GDM1 (cell line): Measurements from ENCODE around the gene ABCB6.

Experiments used
- DNase-seq: peaks from one replicate; lab custom pipeline; 2025; lab: John Stamatoyannopoulos, UW

The ABCB6 gene

DNA sequence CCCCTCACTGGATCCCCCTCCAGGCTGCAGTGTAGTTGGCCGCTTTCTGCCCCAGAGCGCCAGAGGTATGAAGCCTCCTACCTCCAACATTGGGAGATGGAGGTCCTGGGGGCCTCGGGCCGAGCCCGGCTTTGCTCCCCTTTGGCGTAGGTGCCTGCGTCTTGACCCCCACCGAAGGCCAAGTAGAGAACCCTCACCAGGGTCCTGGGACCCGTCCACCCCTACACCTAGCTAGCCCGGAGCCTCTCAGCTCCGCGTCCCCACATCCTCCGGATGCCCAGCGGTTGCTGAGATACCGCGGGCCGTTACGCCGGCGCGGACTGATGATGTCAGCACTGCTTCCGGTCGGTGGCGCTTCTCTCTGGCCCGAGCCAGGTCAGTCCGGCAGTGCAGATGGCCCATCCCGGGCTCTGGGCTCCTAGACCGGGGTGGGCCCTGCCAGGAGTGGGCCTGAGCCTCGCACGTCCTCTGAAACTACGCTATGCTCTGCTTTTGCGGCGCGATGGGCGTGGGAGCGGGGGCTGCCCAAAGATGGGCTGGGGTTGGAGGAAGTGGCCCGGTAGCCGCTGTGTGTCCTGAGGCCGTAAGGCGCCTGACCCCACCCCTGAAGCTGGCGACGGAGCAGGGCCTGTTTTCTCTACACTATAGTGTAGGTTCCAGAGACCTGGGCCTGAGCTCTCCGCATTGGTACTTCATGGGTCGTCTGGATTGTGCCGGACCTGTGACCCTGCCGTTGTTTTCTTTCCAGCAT, 26.6 kb upstream of the ABCB6 start, which contains the start of the genes GLB1L and STK16:
Gene GLB1L, minus strand, starts transcription at position 297 of the 751 bp plus-strand sequence. CDS start 1,871 bp downstream, outside the sequence.
Gene STK16, plus strand, starts transcription at position 332 of the 751 bp plus-strand sequence. CDS start 521 bp downstream, outside the sequence.
- DNase-seq, result peak; percentile 87

DNA sequence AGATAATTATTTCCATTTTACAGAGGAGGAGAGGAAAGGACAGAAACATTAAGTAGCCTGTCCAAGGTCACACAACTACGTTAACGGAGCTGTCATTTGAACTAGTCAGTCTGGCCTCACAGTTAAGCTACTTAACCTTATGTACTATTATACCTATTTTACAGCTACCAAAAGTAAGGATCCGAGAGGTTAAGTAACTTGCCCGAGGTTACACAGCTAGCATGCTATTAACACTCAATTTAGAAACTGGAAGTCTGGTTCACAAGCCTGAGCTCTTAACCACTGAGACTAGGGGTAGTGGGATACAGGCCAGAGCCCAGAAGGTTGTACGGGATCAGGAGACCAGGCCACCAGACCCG, 26.0 kb upstream of the ABCB6 start:
- no peak for DNase-seq

DNA sequence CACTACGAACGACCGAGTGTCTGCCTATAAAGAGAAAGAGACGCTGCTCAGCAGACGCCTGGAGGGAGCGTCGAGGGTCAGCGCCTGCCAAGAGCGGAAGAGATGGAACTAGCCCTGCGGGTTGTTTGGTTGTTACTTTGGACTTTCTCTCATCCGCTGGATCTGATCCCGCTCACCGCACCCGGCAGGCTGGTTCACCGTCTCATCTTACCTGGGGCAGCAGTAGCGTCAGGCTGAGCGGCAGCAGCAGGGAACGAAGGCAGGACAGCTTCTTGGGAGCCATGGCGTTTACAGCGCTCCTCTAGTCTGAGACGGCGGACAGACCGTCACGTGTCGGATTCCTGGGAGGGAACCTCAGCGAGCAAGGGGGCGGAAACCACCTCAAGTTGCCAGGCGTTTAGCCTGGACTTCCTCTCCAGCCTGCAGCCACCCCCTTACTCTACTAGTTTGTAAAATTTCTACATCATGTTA, 24.6 kb upstream of the ABCB6 start:
- no peak for DNase-seq

DNA sequence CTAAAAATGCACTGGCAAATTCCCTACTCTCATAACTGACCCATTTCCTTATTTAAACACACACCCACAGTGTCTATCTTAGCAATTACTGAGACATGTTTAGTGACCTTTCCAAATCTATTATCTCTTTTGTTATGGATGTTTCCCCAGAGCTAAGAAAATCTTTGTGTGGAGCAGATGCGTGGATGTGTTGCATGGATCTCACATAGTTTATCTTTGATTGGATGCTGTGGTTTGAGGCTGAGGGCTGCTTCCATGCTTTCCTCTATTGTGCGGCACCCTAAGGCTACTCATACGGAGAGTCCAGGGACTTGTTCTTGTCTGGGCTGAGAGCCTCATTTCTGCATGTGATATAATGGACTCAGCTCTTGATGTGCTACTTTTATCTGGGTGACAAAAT, 15.6 kb upstream of the ABCB6 start:
- DNase-seq, result no peak

DNA sequence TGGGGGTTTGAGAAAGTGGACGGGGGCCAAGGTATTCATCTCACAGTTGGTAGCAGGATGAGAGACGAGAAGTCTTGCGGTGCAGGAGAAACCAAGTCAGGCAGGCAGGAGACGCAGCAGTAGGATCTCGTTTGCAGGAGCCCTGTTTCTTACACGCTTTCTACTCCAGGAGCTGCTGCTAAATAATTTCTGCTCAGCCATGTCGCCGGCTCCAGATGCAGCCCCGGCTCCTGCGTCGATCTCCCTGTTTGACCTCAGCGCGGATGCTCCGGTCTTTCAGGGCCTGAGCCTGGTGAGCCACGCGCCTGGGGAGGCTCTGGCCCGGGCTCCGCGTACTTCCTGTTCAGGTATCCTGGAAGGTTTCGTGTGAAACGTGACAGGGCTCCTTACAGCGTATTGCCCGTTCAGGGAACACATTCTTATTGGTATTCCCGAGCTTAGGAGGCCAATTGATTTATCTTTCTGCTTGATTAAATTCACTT, 11.3 kb upstream of the ABCB6 start:
- DNase-seq, result no peak

DNA sequence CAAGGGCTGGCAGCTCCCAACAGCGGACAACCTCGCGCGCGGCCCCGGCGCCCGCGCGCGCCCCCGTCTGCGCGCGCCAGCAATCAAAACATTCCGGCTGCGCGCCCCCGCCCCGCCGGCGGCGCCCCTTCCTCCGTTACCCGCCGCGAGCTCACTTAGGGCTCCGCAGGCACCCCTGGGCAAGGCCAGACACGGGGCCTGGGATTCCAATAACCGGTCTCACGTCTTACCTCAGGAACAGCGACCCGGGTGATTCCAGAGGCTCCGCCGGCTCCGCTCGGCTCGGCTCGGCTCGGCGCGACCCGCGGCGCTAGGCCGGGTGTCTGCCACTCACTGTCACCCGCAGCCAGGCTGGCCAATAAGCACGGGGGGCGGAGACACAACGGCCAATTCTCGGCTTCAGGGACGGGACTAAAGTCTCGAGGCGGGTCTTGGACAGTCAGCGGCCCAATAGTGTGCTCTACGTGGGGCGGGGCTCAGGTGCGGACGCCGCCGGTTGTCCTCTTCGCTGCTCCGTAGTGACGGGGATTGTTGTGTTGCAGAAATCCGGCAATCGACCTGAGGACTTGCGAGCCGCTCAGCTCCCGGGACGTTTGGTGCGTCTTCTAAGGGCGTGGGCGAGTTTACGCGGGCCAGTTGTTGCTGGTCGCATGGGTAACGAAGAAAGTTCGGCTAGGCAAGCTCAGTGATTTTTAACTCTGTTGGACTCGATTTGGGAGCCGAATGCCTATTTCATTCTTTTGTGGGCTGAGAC, 10.7 kb upstream of the ABCB6 start, which contains the start of the genes ANKZF1 and ATG9A:
Gene ANKZF1, plus strand, starts transcription at position 502 of the 754 bp plus-strand sequence. CDS start 452 bp downstream, outside the sequence.
Gene ATG9A, minus strand, starts transcription at position 332 of the 754 bp plus-strand sequence. CDS start 1,612 bp downstream, outside the sequence.
- peak; percentile 98 for DNase-seq

DNA sequence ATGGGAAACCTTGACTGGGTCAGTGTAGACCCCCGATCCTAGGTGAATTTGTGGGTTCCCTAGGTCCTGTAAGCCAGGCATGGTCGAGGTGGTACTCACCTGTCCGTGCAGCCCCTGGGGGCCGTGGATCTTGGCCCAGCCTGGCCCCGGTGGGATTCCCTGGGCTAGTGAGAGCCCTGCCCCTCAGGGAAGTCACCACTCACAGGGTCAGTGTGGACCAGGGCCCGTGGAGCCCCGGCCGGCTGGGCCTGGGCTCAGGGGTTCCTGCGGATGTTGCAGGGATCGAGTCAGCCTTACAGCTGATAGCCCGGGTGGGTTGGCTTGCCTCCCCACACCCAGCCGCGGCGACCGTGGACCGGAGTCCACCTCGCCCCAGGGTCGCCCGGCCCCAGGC, 10.2 kb upstream of the ABCB6 start:
- no peak for DNase-seq

DNA sequence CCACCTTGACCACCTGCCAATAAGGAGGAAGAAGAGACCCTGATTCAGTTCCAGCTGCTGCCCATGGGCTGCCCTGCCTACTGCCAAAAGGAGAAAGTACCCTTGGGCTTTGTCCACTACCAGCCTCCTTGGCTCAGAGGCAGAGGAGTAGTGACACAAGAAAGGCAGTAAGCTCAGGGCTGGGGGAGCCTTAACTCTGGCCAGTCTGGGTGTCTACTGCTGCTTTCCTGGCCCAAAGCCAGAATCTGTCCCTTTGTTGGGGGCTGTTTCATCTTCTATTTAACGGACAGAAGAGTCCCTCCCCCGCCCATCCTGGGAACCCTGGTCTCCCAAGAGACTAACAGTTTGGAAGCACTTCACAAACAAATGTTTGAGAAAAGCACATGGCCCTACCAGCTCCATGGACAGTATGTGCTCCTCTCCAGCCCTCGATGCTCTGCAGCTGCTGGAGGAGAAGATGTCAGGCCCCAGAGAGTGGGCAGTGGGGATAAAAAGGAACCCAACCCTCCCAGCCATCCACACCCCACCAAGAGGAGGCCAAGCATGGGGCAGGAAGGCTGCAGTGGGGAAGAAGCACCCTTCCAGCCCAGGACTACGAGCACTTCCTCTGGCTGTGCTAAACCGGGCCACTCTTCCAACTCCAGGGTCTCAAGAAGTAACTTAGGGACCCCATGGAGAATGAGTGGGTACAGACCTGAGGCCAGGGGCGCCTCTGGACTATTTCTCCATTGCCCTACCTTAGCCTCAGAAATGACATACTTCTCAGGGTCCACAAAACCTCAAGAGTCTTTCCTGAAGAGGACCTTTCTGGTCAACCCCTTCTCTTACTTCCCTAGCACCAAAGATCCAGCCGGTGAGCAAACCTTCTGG, 9.5 kb upstream of the ABCB6 start:
- DNase-seq, result no peak

DNA sequence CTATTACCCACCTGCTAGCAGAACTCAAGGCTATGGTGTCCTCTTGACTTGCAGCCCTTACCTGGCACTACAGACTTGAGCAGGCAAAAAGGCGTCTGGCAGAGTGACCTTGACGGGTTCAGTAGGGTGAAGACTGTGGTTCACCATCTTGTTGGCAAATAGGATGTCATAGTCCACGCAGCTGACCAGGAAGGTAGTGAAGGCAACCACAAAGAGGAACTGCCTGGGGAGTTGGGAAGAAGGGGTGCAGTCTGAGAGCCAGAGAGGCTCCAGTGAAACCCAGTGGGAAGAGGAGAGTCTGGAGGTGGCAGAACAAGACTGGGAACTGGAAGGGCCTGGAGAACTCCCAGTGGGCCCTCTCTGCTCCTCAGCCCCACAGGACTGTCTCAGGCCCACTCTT, 6.6 kb upstream of the ABCB6 start:
- DNase-seq, result peak; percentile 19

DNA sequence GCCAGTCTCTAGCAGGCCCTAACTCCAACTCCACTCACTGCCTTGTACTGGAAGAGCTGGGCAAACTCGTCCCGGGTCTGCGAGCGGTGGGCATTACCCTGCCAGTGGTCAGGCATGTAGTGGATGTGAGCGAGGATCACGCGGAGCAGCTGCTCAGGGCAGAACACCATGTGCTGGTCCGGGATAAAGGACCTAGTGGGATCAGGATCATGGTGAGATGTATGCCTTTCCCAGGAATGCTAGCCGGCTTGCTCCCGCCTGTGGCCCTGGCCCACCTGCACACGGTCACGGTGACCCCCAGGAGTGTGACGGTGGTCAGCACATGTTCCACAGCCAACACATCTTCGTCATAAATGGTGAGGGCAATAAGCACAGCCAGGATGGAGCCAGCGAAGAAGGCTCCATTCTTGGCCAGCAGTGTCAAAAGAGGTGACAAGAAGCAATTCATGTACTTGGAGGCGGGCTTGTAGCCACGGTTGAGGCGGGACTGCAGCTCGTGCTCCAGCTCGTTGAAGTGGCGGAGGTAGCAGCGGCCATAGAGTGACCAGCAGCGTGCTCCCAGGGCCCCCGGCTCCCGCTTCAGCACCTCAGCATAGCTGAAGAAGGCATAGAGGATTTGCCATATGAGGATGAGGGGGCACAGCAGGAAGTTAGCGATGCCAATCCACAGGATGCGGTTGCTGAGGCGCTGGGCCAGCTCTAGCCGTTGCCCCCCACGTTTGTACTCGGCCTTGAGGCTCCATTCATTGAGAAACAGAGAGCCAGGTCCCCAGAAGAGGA, 5.3 kb upstream of the ABCB6 start:
- no peak for DNase-seq

DNA sequence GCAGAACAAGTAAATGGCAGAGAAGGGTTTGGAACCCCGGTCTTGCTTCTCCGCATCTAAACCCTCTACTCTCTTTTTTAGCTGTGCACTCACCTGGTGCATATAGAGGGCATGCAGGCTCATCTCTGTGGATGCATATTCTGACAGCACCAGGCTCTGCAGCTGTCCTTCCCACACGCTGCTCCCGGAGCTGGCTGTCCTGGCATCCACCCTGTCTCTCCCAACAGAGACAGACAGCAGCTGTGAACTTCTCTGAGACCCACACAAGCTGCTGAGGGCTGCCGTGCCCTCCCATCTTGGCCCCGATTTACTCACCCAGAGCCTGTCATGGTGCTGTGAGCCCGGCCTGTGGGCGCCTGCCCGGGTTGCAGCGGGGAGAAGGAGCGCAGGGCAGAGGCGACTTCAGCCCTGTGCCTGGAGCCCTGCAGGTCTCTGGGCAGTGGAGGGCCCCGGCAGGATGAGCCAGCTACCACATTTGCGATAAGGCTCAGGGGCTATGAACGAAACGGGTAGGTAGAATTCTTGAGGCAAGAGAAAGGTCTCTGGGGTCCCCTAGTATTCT, 3.3 kb upstream of the ABCB6 start:
- DNase-seq, result no peak

DNA sequence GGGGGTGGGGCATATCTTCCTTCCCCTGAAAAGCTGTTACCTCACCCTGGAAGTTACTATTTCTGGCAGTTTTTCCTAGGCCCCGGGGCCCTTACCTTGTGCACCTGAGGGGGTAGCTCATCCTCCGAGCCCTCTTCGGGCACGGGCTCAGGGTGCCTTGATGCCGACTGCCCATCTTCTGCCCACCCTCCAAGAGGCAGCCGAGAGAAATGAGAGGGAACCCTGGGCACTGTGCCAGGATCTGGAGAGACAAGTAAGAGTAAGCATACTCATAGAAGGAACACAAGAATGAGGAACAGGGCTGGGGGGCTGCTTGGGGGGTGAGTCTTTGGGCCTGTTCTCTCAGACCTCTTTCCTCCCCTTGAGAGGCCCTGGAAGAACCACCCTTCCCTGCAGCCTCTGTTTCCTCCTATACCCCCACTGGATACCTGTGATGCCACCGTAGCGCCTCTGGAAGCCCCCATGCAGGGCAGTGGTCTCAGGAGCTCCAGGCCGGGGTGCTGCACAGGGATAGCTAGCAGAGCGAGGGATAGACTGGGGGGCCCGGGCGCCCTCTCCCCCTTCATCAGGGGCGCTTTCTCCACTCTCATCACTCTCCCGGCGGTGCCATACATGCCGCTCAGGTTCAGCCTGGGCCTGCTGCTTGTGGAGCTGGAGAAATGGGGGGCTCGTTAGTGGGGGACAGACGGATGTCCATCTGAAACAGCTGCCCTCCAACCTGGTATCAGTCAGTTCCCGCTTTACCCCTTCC, 2.1 kb upstream of the ABCB6 start:
- no peak for DNase-seq

DNA sequence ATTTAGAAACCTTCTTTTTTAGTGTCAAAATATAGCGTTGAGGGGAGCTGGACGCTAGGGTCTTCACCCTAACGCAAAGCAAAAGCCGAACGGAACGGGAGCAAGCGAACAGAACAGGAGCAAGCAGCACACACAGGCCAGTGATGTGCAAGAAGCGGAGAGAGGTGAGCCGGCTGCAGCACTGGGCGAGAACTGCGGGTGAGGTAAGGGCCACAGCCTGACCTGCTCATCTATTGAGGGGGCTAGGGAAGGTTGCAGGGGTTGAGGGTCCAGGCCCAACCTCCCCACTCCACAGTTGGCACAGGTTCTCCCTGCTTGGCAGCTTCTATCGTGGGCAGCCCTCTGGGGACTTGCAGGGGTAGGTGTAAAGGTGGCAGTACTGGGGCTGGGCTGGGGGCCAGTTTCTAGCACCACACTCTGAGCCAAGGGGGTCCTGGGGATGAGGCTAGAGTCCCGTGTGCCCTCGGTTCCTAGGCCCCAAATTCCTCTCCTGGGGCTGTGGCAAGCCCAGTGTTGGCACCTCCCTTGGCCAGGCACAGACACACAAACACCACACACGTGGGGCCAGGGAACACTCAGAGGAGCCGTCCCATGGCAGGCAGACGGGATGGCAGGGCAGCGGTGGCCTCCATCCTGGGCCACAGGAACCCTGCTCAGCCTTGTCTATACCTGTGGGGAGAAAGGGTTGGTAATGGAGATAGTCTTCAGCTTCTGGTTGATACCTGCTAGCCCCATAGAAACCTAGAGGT, 1.2 kb upstream of the ABCB6 start:
- DNase-seq, result no peak

DNA sequence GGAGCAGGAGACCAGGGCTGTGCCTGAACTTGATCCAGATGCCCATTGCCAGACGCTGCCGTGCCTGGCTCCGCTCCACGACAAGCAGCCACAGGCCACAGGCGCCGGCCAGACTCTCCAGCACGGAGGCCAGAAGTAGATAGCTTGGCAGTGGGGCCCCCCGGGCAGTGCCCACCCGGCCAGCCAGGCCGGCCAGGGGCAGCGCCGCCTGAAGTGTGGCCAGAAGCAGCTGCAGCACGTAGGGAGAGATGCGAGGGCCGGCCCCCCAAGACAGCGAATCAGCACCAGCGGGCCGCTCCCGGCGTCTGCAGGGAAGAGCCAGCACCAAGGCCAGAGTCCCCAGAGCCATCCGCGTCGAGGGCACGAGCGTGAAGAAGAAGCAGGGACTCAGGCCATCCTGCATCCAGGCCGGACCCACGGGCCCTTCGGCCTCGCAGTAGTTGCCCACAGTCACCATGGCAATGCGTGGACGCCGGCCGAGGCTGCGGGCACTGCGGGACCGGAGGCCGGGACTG, 484 bp downstream of the ABCB6 start:
- no peak for DNase-seq

DNA sequence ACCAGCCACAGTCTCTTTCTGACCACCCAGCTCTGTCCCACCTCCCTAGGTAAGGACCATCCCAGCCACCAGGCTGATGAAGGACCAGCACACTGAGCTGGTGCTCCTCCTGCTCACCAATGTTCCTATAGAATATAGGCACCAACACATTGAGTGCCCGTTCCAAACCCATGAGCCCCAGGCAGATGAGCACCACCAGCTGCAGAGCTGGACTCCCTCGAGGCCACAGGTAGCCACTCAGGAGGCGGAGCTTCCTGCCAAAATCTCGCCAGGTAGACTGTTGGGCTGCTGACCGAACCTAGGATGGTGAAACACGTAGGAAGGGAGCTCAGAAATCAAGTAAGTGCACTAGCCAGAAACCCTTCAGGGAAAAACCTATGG, 2.2 kb downstream of the ABCB6 start:
- no peak for DNase-seq

DNA sequence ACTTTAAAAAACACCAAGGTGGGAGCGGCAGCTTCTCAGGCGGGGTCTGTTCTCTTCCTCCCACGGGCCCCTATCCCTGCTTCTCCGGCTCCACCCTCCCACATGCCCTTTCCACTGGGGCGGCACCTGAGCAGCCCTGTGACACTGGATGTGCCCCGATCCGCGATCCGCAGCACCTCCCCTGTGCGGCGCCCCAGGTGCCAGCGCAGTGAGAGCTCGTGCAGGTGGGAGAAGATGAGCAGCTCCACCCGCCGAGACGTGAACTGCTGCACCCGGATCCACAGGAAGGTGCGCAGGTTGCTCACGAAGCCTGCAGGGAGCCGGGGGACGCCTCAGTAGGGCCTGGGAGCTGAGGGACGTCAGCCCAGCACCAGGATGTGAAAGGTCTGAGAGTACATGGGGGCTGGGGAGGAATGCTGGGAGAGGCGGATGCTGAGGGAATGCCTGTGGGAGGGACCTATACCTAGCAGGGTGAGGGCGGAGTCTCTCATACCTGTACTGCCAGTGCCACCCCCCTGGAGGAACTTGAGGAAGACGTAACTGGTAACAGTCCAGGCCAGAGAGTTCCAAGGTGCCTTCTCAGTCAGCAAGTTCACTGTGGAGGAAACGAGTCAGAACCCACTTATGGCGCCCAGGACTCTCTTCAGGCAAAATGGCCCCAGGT, 2.8 kb downstream of the ABCB6 start:
- DNase-seq, result no peak

DNA sequence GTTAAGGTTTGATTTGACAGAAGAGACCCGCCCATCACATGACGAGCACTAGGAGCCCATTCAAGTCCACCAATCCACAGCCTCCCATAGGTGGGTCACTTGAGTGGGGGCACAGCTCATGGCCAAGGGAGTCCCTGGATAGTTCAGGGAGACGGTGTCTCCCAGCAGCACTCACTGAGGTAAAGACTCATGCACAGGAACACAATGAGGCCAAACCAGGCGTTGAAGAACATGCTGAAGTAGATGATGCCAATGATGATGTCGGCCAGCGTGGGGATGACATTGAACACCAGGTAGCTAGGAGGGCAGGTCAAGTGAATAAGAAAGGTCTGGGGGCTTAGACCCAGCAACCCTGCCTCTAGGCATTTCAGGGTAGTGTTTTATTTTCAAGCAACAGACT, 4.0 kb downstream of the ABCB6 start:
- DNase-seq, result no peak

DNA sequence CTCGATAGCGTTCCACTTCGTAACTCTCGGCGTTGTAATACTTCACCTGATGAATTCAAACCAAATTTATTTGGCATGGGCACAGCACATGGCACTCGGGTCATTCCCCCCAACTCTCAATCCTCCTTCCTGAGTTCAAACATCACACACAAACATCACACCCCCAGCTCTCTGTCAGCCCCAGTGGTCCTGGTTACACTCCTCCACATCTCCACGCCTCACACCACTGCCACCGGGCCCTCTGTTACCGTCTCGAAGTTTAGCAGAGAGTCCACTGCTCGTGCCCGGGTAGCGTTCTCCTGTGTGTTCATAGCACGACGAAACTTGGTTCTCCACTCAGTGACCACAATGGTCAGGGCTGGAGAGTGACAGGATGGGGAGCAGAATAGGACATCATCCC, 4.6 kb downstream of the ABCB6 start:
- no peak for DNase-seq
